HG02678 (cell line): ENCODE results near the gene LCN1.
A peak's percentile ranks its signal among the peaks of the same experiment; 100 is the strongest.

Source experiments
- ATAC-seq: cut with Tn5 transposase; IDR thresholded peaks from one replicate; pipeline ENCODE4 v1.9.1; 2021; ENCODE audit warnings: mild to moderate bottlenecking, moderate library complexity; ENCODE audit not compliant: unreplicated experiment

Gene LCN1

GRCh38 chr9:135488013-135488330, 33.3 kb upstream of the LCN1 start:
- ATAC-seq: no peak

GRCh38 chr9:135488527-135488926, 32.7 kb upstream of the LCN1 start:
- no peak for ATAC-seq

GRCh38 chr9:135489188-135489906, 31.9 kb upstream of the LCN1 start:
- ATAC-seq: no peak

GRCh38 chr9:135490166-135490870, 30.9 kb upstream of the LCN1 start:
- no peak for ATAC-seq

- no peak for ATAC-seq
Measured at GRCh38 chr9:135490980-135491464, 30.2 kb upstream of the LCN1 start.

GRCh38 chr9:135491764-135492163, 29.5 kb upstream of the LCN1 start:
- no peak for ATAC-seq

GRCh38 chr9:135492886-135493669, 28.2 kb upstream of the LCN1 start:
- ATAC-seq: no peak

- ATAC-seq: no peak
Measured at GRCh38 chr9:135494791-135495559, 26.3 kb upstream of the LCN1 start.

- no peak for ATAC-seq
Measured at GRCh38 chr9:135498381-135499126, 22.7 kb upstream of the LCN1 start.

GRCh38 chr9:135499326-135500070, 21.7 kb upstream of the LCN1 start:
- ATAC-seq: peak; percentile 56

GRCh38 chr9:135500071-135500524, 21.1 kb upstream of the LCN1 start:
- ATAC-seq: peak; percentile 3

- ATAC-seq: peak; percentile 87
Measured at GRCh38 chr9:135500525-135501260, 20.5 kb upstream of the LCN1 start, which contains the start of gene MRPS2. Gene MRPS2 (plus strand): TSS chr9:135500682. CDS start chr9:135500711, 29 bp downstream.

- ATAC-seq: no peak
Measured at GRCh38 chr9:135501261-135502167, 19.7 kb upstream of the LCN1 start.

GRCh38 chr9:135502168-135502872, 18.9 kb upstream of the LCN1 start:
- no peak for ATAC-seq

- no peak for ATAC-seq
Measured at GRCh38 chr9:135502873-135503321, 18.3 kb upstream of the LCN1 start.

GRCh38 chr9:135503371-135504261, 17.6 kb upstream of the LCN1 start:
- no peak for ATAC-seq
